ENCODE results near the gene EMC8.

The EMC8 gene

DNA sequence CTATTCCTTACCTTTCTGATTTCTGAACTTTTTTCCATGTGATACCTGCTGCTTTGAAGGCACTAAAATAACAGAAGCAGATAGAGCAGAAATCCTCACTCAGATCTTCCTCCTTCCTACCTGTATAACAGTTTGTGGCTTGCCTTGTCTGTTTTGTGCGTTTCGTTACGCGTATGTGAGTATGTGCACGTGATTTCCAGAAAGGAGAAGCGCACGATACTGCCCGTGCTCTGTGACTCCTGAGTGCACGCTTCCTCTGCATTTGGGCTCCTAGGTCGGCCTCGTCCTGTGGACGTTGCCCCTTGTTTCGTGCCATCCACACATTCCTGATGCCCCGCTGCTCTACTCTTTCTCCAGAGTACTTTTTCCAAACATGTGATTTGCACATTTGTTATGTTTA lies 4.2 kb upstream of the EMC8 start:
- Histone ChIP-seq H3K4me1 (ENCODE audit: control insufficient read depth, insufficient read depth, low read length) (peaks cover 3% of the 10 kb centered on the region), H3K36me3 (ENCODE audit: control insufficient read depth in 2 of 2, insufficient read depth in 1 of 2, low read length in 2 of 2) (peaks cover 14 to 63% of the 10 kb centered on the region in 2 experiments; a peak in 2 of 3 replicates), H3K27ac (ENCODE audit: extremely low read depth, low read depth, low read length) (no peak overlapping the region), H3K4me3 (ENCODE audit: low read depth, low read length) (no peak overlapping the region), H3K9me3 (ENCODE audit: control insufficient read depth, insufficient read depth, low read depth, low read length) (no peaks in the 10 kb centered on the region)
- ChIA-PET POLR2A (no interaction called here), CTCF (interaction anchor here (1.5 kb wide), 1 partner anchor 15 kb away, joined by 12 read pairs; no protein-coding TSS in a partner anchor)
- no peak for TF ChIP-seq ZNF157 (tag by site-specific recombination; IDR thresholded peaks at IDR 0.05)
- no peak for TF ChIP-seq ZNF248 (tag by site-specific recombination; IDR thresholded peaks at IDR 0.05)

DNA sequence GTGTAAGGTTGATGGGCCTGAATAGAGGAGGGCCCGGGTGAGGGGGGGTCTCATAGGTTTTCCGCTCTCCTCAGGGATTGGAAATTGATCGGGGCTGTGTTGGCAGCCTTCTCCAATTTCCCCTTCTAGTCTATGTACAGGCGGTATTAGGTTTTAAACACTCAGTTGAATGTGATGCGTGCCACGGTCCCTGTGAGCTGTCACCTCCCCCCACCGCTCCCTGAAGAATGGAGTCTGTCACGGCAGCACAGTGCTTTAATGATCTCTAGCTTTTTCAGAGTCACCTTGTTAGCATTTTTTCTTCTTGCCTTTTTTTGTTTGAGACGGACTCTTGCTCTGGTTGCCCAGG lies 951 bp upstream of the EMC8 start:
- Histone ChIP-seq H3K27ac (ENCODE audit: extremely low read depth, low read depth, low read length) (peak overlapping the region; percentile 89), H3K4me3 (ENCODE audit: low read depth, low read length) (peak overlapping the region; percentile 91), H3K4me1 (ENCODE audit: control insufficient read depth, insufficient read depth, low read length) (peaks cover 3% of the 10 kb centered on the region), H3K36me3 (ENCODE audit: control insufficient read depth in 2 of 2, insufficient read depth in 1 of 2, low read length in 2 of 2) (peaks cover 14 to 67% of the 10 kb centered on the region in 2 experiments; a peak in 2 of 3 replicates), H3K9me3 (ENCODE audit: control insufficient read depth, insufficient read depth, low read depth, low read length) (no peaks in the 10 kb centered on the region)
- ChIA-PET CTCF (interaction anchor here (0.6 kb wide), 2 partner anchors 34 to 715 kb away, joined by 3 to 4 read pairs; no protein-coding TSS in a partner anchor), POLR2A (no interaction called here)
- TF ChIP-seq ZNF274 (IDR thresholded peaks at IDR 0.05; ENCODE audit: low read length), result no peak
- TF ChIP-seq ZNF274 (tag by site-specific recombination; IDR thresholded peaks at IDR 0.05; ENCODE audit: borderline replicate concordance), result no peak
- TF ChIP-seq PRDM10 (tag by site-specific recombination; IDR thresholded peaks at IDR 0.05), result peak; percentile 83
- TF ChIP-seq, protein P1, sequence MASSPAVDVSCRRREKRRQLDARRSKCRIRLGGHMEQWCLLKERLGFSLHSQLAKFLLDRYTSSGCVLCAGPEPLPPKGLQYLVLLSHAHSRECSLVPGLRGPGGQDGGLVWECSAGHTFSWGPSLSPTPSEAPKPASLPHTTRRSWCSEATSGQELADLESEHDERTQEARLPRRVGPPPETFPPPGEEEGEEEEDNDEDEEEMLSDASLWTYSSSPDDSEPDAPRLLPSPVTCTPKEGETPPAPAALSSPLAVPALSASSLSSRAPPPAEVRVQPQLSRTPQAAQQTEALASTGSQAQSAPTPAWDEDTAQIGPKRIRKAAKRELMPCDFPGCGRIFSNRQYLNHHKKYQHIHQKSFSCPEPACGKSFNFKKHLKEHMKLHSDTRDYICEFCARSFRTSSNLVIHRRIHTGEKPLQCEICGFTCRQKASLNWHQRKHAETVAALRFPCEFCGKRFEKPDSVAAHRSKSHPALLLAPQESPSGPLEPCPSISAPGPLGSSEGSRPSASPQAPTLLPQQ (tag by site-specific recombination; IDR thresholded peaks at IDR 0.05), result peak; percentile 21; the same call in 1 of the 2 replicates

DNA sequence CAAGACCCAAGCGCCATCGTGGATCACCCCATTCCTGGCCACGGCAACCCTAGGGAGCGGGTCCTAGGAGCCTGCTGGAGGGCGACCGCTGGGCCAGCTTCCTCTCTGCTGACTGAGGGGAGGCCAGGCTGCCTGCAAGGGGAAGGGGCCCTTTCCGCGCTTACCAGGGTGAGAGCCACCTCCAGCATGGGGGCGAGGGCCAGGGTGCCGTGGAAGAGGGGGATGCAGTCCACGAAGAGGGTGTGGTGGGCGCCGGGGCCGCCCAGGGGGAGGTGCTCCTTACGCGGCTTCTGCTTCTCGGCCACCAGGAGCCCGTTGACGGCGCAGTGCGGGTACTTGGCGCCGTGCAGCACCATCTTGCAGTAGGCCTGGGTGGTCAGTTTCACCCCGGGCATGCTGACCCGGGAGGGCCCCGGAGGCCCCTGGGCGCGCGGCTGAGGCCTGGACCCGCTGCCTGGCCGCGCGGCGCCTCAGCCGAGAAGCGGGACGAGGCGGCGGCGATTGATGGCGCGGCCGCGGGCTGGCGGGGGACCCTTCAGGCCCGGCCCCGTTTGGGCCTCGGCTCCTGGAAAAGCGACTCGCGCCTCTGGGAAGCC lies 345 bp downstream of the EMC8 start:
- CTCF ChIA-PET, result interaction anchor here (0.6 to 1.4 kb wide), 2 partner anchors 189 to 1518 kb away, joined by 3 to 4 read pairs; partner anchors contain the start of gene C16orf95
- peaks cover 14 to 68% of the 10 kb centered on the region in 2 experiments; a peak in 2 of 3 replicates for H3K36me3 ChIP-seq (ENCODE audit: control insufficient read depth in 2 of 2, insufficient read depth in 1 of 2, low read length in 2 of 2)
- peak overlapping the region; percentile 89 for H3K27ac ChIP-seq (ENCODE audit: extremely low read depth, low read depth, low read length)
- no peaks in the 10 kb centered on the region for H3K9me3 ChIP-seq (ENCODE audit: control insufficient read depth, insufficient read depth, low read depth, low read length)
- H3K4me3 ChIP-seq (ENCODE audit: low read depth, low read length), result peak overlapping the region; percentile 91
- POLR2A ChIA-PET, result interaction anchor here (1.0 kb wide), 1 partner anchor 31 kb away, joined by 3 read pairs; no protein-coding TSS in a partner anchor
- H3K4me1 ChIP-seq (ENCODE audit: control insufficient read depth, insufficient read depth, low read length), result peaks cover 3% of the 10 kb centered on the region
- TF ChIP-seq SETDB1 (IDR thresholded peaks at IDR 0.05; ENCODE audit: insufficient read length, low read length) (no peak), ZNF335 (tag by site-specific recombination; conservative IDR thresholded peaks at IDR 0.05) (peak; percentile 94), PRDM10 (tag by site-specific recombination; IDR thresholded peaks at IDR 0.05) (peak; percentile 59; the same call in 1 of the 2 replicates), KLF1 (tag by site-specific recombination; IDR thresholded peaks at IDR 0.05) (0 out of 2 replicates have a peak, but pooled peaks have one; percentile 14), ZIC2 (tag by site-specific recombination; IDR thresholded peaks at IDR 0.05) (0 out of 2 replicates have a peak, but pooled peaks have one; percentile 24), KLF9 (tag by site-specific recombination; IDR thresholded peaks at IDR 0.05; ENCODE audit: low read depth) (peak; percentile 68), ZNF518A (tag by site-specific recombination; conservative IDR thresholded peaks at IDR 0.05; ENCODE audit: low read depth) (no peak)
- TF ChIP-seq, protein P2, sequence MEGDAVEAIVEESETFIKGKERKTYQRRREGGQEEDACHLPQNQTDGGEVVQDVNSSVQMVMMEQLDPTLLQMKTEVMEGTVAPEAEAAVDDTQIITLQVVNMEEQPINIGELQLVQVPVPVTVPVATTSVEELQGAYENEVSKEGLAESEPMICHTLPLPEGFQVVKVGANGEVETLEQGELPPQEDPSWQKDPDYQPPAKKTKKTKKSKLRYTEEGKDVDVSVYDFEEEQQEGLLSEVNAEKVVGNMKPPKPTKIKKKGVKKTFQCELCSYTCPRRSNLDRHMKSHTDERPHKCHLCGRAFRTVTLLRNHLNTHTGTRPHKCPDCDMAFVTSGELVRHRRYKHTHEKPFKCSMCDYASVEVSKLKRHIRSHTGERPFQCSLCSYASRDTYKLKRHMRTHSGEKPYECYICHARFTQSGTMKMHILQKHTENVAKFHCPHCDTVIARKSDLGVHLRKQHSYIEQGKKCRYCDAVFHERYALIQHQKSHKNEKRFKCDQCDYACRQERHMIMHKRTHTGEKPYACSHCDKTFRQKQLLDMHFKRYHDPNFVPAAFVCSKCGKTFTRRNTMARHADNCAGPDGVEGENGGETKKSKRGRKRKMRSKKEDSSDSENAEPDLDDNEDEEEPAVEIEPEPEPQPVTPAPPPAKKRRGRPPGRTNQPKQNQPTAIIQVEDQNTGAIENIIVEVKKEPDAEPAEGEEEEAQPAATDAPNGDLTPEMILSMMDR (tag by site-specific recombination; IDR thresholded peaks at IDR 0.05), result peak; percentile 44; the same call in 1 of the 2 replicates

All from HEK293 (cell line).